Head of caudate nucleus (tissue), 42 donors: ENCODE results near the gene HSFY1.
"Not testable (repeated sequence)": the region's sequence is repeated elsewhere in the genome, so short reads cannot be mapped to it uniquely, and the experiment has no call there.

Experiments used
- DNase-seq, 42 donors: peaks; one replicate each; pipeline versions ENCODE4 v3.0.0 to v3.0.0-alpha.2; 2020 to 2021; ENCODE audit warnings: mixed read lengths in 7 of 42
- intact Hi-C: fragments of 100-400 bp; cut with DNase I; formaldehyde crosslinking; loops from one replicate; pipeline ENCODE4 v1.15.0; 2022

HSFY1 gene, protein sequence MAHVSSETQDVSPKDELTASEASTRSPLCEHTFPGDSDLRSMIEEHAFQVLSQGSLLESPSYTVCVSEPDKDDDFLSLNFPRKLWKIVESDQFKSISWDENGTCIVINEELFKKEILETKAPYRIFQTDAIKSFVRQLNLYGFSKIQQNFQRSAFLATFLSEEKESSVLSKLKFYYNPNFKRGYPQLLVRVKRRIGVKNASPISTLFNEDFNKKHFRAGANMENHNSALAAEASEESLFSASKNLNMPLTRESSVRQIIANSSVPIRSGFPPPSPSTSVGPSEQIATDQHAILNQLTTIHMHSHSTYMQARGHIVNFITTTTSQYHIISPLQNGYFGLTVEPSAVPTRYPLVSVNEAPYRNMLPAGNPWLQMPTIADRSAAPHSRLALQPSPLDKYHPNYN

DNA sequence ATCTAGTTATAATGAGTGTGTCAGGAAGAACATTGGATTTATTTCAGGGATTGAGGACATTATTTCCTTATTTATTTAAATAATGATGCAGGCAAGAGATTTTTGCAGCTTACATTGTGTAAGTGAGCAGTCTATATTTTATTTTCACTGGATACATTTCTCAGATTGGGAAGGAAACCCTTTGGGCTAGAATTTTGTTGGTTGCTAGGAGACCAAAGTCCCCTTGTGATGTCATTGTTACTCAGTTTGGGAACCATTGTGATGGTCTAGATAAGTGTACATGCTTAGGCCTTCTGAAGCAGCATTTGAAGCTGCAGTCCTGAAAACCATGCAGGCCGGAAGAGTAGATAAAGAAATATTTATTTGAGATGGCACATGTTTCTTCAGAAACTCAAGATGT lies at the start of gene HSFY1:
TSS of gene HSFY1 (plus strand) at position 301 of the 400 bp plus-strand sequence. CDS start at position 369, 68 bp downstream.
- DNase-seq, intact Hi-C loops: not testable (repeated sequence)

DNA sequence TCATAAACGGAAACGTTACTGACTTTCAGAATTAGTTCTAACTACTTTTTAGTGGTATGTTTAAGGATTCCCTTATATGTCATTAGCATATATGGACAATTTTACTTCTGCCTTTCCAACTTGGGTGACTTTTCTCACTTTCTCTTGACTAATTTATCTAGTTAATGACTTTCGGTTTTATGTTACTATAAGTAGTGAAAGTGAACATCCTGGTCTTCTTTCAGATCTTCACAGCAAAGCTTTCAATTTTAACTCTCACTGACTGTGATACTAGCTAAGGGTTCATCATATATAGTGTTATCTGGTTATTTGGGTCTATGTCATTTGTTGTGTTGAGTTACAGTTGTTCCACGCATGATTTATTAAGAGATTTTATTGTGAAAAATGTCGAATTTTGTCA lies 42.3 kb upstream of the HSFY1 start:
- DNase-seq, intact Hi-C loops: not testable (repeated sequence)

DNA sequence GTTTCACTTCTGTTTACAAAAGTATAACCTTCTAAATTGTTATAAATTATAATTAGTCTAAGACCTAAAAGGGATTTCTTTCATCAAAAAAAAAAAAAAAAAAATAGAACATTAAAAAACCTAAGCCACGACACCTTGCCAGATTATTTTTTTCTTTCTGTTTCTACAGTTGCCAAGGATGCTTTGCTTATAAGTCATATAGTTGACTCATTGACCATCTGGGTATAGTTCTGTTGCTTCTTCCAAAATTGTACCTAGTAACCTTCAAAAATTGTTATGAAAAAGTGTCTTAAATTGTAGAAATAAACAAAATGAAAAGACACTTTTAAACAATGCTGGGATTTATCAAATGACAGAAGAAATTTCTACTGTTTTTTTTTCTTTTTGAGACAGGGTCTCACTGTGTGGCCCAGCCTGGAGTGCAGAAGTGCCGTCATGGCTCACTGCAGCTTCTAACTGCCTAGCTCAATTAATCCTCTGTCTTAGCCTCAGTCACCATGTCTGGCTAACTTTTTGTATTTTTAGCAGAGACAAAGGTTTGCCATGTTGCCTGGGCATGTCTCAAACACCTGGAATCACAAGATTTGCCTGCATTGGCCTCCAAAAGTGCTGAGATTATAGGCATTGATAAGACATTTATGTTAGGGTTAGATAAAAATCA lies 15.4 kb upstream of the HSFY1 start:
- intact Hi-C loops, DNase-seq: not testable (repeated sequence)

DNA sequence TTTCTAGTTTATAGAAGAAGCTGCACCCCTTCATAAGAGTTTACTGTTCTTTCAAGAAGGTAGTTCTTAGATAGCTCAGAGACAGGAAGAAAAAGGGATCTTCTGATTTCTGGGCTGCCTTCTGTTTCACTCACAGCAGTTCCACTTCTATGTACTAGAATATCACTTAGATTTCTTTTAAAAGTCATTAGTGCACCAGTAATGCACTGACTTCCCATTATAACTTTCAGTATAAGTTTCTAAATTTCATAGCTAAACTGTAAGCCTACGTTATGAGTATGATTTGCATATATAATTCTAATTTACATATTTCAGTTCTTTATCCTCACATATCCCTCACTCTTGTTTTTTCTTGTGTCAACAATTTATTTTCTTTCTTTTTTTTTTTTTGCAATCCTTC lies 7.6 kb upstream of the HSFY1 start:
- intact Hi-C loops, DNase-seq: not testable (repeated sequence)

DNA sequence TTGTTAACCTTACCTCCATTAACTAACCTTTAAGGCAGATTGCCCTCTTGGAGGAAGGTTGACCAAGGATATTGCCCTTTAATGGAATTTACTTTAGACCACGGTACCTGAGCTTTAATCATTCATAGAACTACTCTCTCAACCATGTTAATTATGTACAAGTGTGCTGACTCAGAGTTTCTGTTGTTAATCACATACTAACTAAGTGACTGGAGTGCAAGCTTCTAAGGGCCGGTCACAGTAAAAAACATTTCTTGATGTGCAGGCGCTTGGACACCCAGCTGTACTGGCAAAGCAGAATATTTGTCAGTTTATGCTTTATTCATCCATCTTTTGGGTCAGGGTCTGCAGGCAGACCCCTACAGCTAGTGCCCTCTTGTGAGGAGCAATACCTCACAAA lies 6.6 kb downstream of the HSFY1 start:
- intact Hi-C loops: not testable (repeated sequence)

DNA sequence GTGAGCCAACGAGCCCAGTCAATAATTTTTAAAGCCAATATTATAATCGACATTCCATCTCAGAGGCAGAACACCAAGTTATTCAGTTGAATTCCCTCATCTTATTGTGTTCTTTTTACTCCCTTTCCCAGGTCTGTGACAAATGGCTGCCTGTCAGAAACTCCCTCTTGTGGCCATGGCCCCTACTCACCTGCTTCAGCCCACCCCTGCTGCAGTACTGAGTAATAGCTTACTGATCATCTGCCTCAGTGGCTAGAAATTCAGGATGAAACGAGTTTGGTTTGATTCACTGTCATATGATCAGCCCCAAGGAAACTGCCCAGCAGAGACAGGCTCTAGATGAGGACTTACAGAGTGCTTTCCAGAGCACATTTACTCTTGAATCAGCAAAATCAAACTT lies 19.4 kb downstream of the HSFY1 start:
- intact Hi-C loops, DNase-seq: not testable (repeated sequence)

More for the DNA sequence above, 6.6 kb downstream of the HSFY1 start:
- DNase-seq: not testable (repeated sequence)
